HG03342 (cell line): ENCODE data around the gene ING2.

Experiments
- ATAC-seq: cut with Tn5 transposase; IDR thresholded peaks from one replicate; pipeline ENCODE4 v1.9.1; 2021; ENCODE audit warnings: mild to moderate bottlenecking, moderate library complexity; ENCODE audit not compliant: unreplicated experiment

The ING2 gene

GRCh38 chr4:183499389-183499788 lies 5.5 kb upstream of the ING2 start:
- no peak for ATAC-seq

- no peak for ATAC-seq
These were observed 5.1 kb upstream of the ING2 start for GRCh38 chr4:183499801-183500200.

DNA sequence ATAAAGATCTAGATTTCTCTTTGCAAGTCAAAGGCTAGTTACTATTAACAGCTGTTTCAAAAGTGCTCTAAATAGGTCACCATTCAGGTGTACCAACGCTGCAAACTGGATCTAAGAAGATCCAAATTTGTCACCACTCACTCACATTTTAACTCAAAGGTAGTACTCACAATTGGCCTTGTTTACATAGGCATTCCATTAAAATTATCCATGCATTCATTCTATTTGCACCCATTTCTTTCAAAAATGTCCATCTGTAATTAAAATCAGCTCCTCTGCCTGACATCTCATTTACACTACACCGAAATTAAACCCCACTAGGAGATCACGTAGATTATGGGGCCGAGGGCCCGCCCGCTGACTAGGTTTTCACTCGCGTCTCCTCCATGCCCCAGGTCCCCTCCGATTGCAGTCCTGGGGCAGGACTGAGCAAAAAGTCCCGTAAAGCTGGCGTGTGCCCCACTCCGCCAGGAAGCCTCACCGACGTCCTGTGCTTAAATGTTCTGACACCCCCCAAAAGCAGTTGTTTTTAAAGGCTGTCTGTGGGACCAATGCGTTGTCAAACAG lies 1.3 kb upstream of the ING2 start:
- peak; percentile 1 for ATAC-seq

DNA sequence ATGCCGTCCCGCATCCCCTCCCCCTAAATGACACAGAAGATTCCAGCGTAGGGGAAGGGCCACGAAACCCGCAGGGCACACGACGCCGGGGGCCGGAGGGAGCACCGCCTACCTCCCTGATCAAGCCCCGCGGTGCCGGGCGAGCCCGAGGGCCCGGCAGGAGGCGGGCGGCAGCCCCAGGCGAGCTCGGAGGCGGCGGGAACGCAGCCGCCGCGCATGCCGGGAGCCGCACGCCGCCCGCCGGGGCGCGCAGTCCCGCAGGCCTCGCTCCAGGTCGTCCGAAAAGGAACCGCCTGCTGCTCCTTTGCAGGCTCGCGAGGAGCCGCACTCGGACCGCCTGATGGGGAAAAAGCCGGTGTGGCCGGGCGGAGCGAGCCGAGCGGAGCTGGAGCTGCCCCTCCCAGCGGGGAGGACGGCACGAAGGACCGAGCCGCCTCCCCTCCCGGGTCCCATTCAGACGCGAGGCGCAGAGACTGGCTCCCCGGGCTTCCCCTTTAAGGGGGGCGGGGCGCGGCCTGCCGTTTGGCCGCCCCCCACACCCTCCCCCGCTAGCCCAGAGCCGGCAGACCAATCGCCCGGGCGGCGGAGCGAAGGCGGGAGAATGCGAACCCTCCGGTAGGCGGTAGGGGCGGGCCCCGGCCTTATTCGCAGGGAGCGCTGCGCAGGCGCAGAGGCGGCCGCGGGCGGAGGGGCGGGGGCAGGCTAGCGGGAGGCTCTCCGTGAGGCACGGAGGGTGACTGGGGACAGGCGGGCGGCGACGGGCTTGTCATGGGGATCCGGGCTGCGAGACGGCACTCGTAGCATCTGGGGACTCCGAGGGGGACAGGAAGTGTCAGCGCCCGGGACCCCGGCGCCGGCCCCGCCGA lies 561 bp upstream of the ING2 start:
- ATAC-seq, result peak; percentile 66

DNA sequence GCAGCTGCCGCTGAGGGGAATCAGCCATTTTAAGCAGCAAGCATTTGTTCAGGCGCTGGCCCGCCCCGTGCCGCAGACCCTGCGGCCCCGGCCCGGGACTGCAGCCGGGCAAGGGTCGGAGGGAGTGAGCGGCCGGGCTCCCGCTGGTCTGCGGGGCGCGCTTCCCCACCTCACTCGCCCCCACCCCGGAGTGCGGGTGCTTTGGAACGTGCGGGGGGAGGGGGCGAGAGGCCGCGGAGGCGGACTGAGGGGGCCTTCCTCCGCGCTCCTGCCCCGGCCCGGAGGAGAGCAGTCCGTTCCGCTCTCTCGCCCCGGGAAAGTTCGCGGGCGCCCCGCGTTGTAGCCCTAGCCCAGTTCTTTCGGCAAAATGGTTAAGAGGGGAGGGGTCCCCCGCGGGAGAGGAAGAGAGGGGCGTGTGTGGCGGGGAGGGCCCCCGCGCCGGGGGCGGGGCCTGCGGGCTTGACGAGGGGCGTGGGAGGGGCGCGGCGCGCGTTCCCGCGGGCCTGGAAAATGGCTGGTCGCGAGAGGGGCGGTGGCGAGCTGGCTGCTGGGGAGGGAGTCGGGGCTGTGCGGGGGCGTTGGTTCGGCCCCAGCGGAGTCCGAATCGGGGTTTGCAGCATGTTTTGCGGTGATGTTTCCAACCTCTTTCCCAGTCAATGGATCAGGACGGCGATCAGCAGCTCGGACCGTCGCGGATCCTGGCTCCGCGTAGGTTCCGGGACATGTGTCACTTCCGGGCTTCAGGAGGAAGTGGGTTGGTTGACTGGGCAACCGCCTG lies 942 bp downstream of the ING2 start:
- peak; percentile 45 for ATAC-seq

- ATAC-seq, result no peak
These were observed 1.5 kb downstream of the ING2 start for GRCh38 chr4:183506389-183506735.

- ATAC-seq, result no peak
These were observed 3.3 kb downstream of the ING2 start for GRCh38 chr4:183507925-183508696.

- no peak for ATAC-seq
These were observed 4.0 kb downstream of the ING2 start for GRCh38 chr4:183508697-183509335.

- ATAC-seq, result no peak
These were observed 10.6 kb downstream of the ING2 start for GRCh38 chr4:183515411-183515810.

GRCh38 chr4:183517194-183517593 lies 12.3 kb downstream of the ING2 start:
- no peak for ATAC-seq

DNA sequence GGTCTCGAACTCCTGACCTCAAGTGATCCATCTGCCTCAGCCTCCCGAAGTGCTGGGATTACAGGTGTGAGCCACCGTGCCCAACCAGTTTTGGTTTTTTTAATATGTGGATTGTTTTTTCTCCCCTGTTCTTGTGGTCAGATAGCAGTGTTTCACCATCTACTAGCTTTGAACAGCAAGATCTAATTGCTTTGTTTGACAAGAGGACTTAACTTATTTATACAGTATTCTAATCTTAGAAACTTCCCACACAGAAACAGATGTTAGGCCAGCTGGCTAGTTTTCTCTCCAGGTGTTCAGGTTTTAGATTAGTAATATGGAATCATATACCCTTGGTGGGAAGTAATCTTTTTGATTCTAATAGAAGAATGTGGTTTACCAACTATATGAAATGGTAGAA lies 12.9 kb downstream of the ING2 start:
- no peak for ATAC-seq

- ATAC-seq, result no peak
These were observed 18.0 kb downstream of the ING2 start for GRCh38 chr4:183522821-183523220.

DNA sequence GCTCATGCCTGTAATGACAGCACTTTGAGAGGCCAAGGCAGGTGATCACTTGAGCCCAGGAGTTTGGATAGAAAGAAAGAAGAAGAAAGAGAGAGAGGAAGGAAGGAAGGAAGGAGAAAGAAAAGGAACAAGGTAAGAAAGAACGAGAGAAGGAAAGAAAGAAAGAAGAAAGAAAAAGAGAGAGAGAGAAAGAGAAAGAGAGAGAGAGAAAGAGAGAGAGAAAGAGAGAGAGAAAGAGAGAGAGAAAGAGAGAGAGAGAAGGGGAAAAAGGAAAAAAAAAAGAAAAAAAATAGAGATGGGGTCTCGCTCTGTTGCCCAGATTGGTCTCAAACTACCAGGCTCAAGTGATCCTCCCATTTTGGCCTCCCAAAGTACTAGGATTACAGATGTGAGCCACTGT lies 22.5 kb downstream of the ING2 start:
- ATAC-seq, result no peak

DNA sequence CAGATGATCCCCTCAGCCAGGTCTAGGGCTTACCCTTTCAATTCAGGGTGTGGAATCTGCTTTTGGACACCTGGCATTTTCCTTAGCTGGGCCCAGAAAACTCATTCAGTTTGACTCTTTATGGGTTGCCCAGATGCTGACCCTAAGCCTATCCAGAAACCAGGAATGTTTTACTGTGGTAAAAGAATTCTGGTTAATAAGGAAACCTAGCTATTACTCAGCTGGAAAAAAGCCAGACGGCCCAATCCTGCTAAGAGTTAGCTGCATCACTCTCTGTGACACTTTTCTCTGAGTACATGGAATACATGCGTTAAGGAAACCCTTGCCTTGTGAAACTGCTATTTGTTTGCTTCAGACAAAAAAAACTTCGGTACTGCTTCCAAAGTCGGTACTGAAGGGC lies 28.0 kb downstream of the ING2 start:
- no peak for ATAC-seq

GRCh38 chr4:183533698-183534097 lies 28.8 kb downstream of the ING2 start:
- no peak for ATAC-seq

GRCh38 chr4:183540410-183541009 lies 35.7 kb downstream of the ING2 start:
- ATAC-seq, result no peak

- ATAC-seq, result no peak
These were observed 36.3 kb downstream of the ING2 start for GRCh38 chr4:183541010-183541751.

DNA sequence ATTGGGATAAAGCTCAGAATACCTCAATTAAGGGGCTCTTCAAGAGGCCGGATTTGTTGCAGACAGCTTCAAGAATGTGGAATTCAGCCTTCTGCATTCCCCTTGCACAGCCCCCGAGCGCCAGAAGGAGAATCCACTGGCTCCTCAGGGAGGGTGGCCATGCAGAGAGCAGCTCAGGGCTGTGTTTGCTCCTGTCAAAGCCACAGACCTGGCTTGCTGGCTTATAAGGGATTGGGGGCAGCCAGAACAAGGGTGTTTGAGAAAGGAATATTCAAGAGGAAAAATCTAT lies 36.8 kb downstream of the ING2 start:
- ATAC-seq, result no peak

DNA sequence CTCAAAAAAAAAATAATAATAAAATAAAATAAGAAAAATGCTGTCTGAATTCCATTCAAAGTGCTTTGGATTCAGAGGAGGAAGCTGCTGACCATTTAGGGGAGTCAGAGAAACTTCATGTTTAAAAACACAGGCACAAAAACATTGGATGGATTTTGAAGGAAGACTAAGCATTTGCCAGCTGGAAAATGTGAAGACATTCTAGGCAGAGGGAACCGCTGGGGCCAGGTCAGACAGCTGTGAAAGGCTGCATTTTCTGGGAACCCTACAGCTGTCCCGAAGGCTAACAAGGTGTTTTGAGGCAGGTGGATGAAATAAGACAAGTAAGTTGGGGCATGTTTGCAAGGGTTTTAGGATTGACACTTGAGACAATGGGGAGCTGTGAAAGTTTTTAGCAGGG lies 38.6 kb downstream of the ING2 start:
- no peak for ATAC-seq

- ATAC-seq, result no peak
These were observed 39.3 kb downstream of the ING2 start for GRCh38 chr4:183544109-183544508.
